Sigmoid colon (tissue), 7 donors: Measurements from ENCODE around the gene CARD19. TPM values are rescaled to one million over a fixed set of nuclear protein-coding genes. Genes with fewer than 3 reads are reported as not detected.

ENCODE experiments used
- DNase-seq: peaks from one replicate; pipeline ENCODE4 v3.0.0-alpha.2; 2019
- H3K27ac ChIP-seq, 4 donors: fragments of 200-600 bp; sonication (generic); one replicate each; pipeline ENCODE4 v1.5.1; 2016 to 2019; ENCODE audit warnings: mild to moderate bottlenecking in 1 of 4
- H3K27me3 ChIP-seq, 3 donors: fragments of 200-600 bp; sonication (generic); one replicate each; pipeline ENCODE4 v1.5.1; 2019; ENCODE audit warnings: mild to moderate bottlenecking in 1 of 3
- H3K36me3 ChIP-seq, 4 donors: fragments of 200-600 bp; sonication (generic); one replicate each; pipeline ENCODE4 v1.5.1; 2016 to 2019
- H3K4me1 ChIP-seq, 4 donors: fragments of 200-600 bp; sonication (generic); one replicate each; pipeline ENCODE4 v1.5.1; 2017 to 2019
- H3K4me3 ChIP-seq, 4 donors: fragments of 200-600 bp; sonication (generic); one replicate each; pipeline ENCODE4 v1.5.1; 2017 to 2019; ENCODE audit warnings: mild to moderate bottlenecking in 2 of 4, moderate library complexity in 1 of 4
- H3K9me3 ChIP-seq, 4 donors: fragments of 200-600 bp in 3 of 4; sonication (generic) in 3 of 4; one replicate each; pipeline versions ENCODE4 v1.5.1 to v1.6.1; 2013 to 2019
- EP300 ChIP-seq, 4 donors: sonication (generic); formaldehyde crosslinking; IDR thresholded peaks; one replicate each; pipeline ENCODE4 v1.6.1; 2017; ENCODE audit warnings: antibody characterized with exemption in 4 of 4
- POLR2A ChIP-seq, 2 donors: fragments of 450-650 bp; IDR thresholded peaks; one replicate each; pipeline ENCODE4 v1.6.1; 2016; ENCODE audit warnings: antibody characterized with exemption in 2 of 2, mild to moderate bottlenecking in 2 of 2, moderate library complexity in 2 of 2
- POLR2AphosphoS5 ChIP-seq, 4 donors: sonication (generic); formaldehyde crosslinking; IDR thresholded peaks; one replicate each; pipeline ENCODE4 v1.6.1; 2017; ENCODE audit warnings: antibody characterized with exemption in 4 of 4
- WGBS, 2 donors: extraction: QIAGEN DNeasy Blood & Tissue Kit; methylation state at CpG; one replicate each; pipeline ENCODE4 v1.1.7; 2013; 5-methylcytosine and 5-hydroxymethylcytosine counted together
- intact Hi-C: fragments of 100-400 bp; cut with DNase I; formaldehyde crosslinking; loops from one replicate; pipeline ENCODE4 v1.15.1; 2023
- polyA plus RNA-seq, 3 donors: library from polyadenylated mRNA; stranded (reverse); fragments of 200-250 nt; gene quantifications; one replicate each; pipeline ENCODE4 v1.2.3, GENCODE V29; 2013
- total RNA-seq, 4 donors: library from RNA; depleted of rRNA; stranded (reverse); fragments of >200 nt; gene quantifications; one replicate each; pipeline ENCODE4 v1.1.0, GENCODE V29; 2016
- TF ChIP-seq, protein P1 (sequence below), 4 experiments: fragments of 450-650 bp in 3 of 4; fragments of 200-600 bp in 1 of 4; IDR thresholded peaks; one replicate each; pipeline ENCODE4 v1.5.1; 2016 to 2019; ENCODE audit warnings: antibody characterized with exemption in 4 of 4, mild to moderate bottlenecking in 3 of 4, moderate library complexity in 2 of 4
- donor health status: healthy with polysubstance abuse.
- donor health status: Bipolar disorder and iron deficiency.
- donor health status: healthy.

CARD19 gene
- total and polyA plus RNA-seq, 7 donors, result 51.2 to 88.4 (median 82.3) TPM

DNA sequence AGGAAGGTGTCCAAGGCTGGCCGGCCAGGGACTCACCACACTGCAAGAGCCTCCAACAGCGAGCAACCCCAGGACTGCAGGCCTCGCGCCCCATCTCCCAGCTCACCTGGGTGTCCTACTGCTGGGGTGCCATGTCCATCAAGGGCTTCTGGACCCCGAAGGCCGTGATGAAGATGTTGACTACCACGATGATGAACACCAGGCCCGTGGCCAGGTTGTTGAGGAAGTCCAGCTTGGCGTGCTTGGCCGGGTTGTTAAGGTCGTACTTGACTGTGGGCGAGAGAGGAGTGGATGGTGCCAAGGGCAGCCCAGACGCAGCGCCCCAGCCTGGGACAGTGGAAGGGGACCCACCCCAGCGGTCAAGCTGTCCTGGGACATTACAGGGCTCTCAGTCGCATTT is 28.8 kb downstream of the CARD19 start:
- Histone ChIP-seq H3K27ac (peak overlapping the region in 1 of 4 donors; percentile 23), H3K9me3 (no peaks in the 10 kb centered on the region), H3K27me3 (no peaks in the 10 kb centered on the region), H3K4me3 (no peak overlapping the region), H3K36me3 (peaks cover 5 to 52% (median 20%) of the 10 kb centered on the region in 4 donors), H3K4me1 (peaks cover 0 to 61% (median 57%) of the 10 kb centered on the region in 4 donors)
- 94% methylated on average over 16 of the region's 16 CpGs for WGBS, 2 donors
- intact Hi-C loops, result no loop called here
- TF ChIP-seq EP300 (IDR thresholded peaks at IDR 0.05) (no peak), POLR2AphosphoS5 (IDR thresholded peaks at IDR 0.05) (no peak), POLR2A (IDR thresholded peaks at IDR 0.05) (no peak)
- TF ChIP-seq, protein P1, sequence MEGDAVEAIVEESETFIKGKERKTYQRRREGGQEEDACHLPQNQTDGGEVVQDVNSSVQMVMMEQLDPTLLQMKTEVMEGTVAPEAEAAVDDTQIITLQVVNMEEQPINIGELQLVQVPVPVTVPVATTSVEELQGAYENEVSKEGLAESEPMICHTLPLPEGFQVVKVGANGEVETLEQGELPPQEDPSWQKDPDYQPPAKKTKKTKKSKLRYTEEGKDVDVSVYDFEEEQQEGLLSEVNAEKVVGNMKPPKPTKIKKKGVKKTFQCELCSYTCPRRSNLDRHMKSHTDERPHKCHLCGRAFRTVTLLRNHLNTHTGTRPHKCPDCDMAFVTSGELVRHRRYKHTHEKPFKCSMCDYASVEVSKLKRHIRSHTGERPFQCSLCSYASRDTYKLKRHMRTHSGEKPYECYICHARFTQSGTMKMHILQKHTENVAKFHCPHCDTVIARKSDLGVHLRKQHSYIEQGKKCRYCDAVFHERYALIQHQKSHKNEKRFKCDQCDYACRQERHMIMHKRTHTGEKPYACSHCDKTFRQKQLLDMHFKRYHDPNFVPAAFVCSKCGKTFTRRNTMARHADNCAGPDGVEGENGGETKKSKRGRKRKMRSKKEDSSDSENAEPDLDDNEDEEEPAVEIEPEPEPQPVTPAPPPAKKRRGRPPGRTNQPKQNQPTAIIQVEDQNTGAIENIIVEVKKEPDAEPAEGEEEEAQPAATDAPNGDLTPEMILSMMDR (IDR thresholded peaks at IDR 0.05), result no peak
- peak; percentile 64 for DNase-seq

DNA sequence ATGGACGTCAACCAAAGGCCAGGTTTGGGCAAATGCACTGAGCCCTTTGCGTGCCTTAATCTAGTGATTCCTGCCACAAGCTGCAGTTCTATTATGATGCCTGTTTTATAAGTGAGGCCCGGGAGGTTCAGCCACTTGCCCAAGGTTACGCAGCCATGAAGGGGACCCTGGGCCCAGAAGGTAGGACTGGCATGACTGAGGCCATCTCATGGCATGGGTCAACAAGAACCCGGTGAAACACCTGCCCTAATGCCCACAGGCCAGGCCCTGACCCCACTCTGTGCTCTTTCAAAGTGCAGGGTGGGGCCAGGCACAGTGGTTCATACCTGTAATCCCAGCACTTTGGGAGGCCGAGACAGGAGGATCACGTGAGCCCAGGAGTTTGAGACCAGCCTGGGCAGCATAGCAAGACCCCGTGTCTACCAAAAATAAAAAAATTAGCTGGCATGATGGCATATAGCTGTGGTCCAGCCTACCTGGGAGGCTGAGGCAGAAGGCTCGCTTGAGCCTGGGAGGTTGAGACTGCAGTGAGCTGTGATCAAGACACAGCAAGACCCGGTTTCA is 29.4 kb downstream of the CARD19 start:
- H3K27me3 ChIP-seq, result no peaks in the 10 kb centered on the region
- peaks cover 0 to 61% (median 57%) of the 10 kb centered on the region in 4 donors for H3K4me1 ChIP-seq
- peak; percentile 48 for DNase-seq
- intact Hi-C loops, result no loop called here
- no peaks in the 10 kb centered on the region for H3K9me3 ChIP-seq
- TF ChIP-seq EP300 (IDR thresholded peaks at IDR 0.05) (no peak), POLR2AphosphoS5 (IDR thresholded peaks at IDR 0.05) (no peak), POLR2A (IDR thresholded peaks at IDR 0.05) (no peak)
- TF ChIP-seq, protein P1 (IDR thresholded peaks at IDR 0.05), result no peak
- WGBS, 2 donors, result 93% methylated on average over 10 of the region's 10 CpGs
- peak overlapping the region; percentile 5 to 100 (median 98) for H3K27ac ChIP-seq
- H3K4me3 ChIP-seq, result no peak overlapping the region
- peaks cover 5 to 52% (median 20%) of the 10 kb centered on the region in 4 donors for H3K36me3 ChIP-seq

DNA sequence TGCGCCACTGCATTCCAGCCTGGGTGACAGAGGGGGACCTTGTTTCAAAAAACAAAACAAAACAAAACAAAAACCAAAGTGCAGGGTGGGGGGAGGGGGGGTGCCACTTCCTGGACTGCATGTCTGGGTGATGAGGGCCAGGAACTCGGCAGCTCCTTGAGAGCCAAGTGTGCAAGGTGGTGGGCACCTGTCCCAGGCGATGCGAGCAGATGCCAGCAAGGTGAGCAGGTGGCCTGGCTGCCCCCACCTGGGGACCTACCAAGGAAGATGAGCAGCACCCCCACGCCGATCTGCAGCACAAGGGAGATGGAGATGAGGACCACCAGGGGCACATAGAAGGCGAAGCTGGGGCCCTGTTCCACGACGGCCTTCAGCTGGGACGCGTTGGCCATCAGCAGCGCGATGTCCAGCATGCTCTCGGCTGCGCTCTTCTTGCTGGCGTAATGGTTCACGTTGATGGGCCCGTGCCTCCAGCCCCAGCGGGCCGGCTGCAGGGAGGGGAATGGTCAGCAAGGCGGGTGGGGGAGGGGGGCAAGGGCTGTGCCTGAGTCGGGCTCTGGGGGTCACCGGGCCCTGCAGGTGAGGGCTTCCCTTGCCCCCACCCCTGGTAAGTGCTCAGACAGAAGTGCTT is 30.2 kb downstream of the CARD19 start:
- peak; percentile 67 for DNase-seq
- TF ChIP-seq EP300 (IDR thresholded peaks at IDR 0.05) (no peak), POLR2AphosphoS5 (IDR thresholded peaks at IDR 0.05) (no peak), POLR2A (IDR thresholded peaks at IDR 0.05) (no peak)
- TF ChIP-seq, protein P1 (IDR thresholded peaks at IDR 0.05), result no peak
- intact Hi-C loops, result no loop called here
- Histone ChIP-seq H3K4me1 (peaks cover 0 to 61% (median 58%) of the 10 kb centered on the region in 4 donors), H3K27me3 (no peaks in the 10 kb centered on the region), H3K4me3 (peak overlapping the region in 2 of 4 donors; percentile 9 to 10), H3K9me3 (no peaks in the 10 kb centered on the region), H3K36me3 (peaks cover 5 to 45% (median 20%) of the 10 kb centered on the region in 4 donors), H3K27ac (peak overlapping the region; percentile 89 to 100 (median 98))
- 88 to 92% methylated on average over 23 of the region's 23 CpGs for WGBS, 2 donors

DNA sequence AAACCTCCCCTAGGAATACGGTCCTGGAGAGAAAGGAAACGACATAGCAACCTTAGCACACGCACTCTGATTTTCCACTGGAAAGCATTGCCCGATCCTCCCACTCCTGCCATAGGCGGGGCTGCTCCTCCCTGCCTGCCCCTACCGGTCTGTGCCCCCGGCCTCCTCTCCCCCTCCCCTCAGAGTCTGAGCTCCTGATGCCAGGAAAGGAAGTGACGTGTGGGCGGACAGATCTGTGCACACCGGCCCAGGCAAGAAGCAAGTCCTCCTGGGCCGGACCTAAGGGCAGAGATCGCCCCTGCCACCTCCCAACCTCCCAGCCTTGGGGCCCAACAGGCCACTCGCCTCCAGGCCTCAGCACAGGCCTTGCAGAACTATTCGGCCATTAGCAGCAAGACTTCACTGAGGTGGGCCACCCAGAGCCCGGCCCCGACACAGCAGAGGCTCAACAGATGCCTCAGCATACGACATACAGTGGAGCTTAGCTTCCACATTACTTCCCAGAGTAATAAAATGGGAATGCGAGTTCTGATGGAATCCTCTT is 30.9 kb downstream of the CARD19 start:
- Histone ChIP-seq H3K4me1 (peaks cover 0 to 65% (median 65%) of the 10 kb centered on the region in 4 donors), H3K4me3 (peak overlapping the region in 2 of 4 donors; percentile 9 to 10), H3K36me3 (peaks cover 5 to 39% (median 16%) of the 10 kb centered on the region in 4 donors), H3K27ac (peak overlapping the region; percentile 89 to 100 (median 98)), H3K27me3 (no peaks in the 10 kb centered on the region), H3K9me3 (no peaks in the 10 kb centered on the region)
- peak; percentile 86 for DNase-seq
- 59 to 67% methylated on average over 18 of the region's 18 CpGs for WGBS, 2 donors
- TF ChIP-seq POLR2A (IDR thresholded peaks at IDR 0.05), result no peak
- no peak for TF ChIP-seq EP300 (IDR thresholded peaks at IDR 0.05)
- TF ChIP-seq POLR2AphosphoS5 (IDR thresholded peaks at IDR 0.05), result peak in 1 of 4 donors; percentile 37
- intact Hi-C loops, result no loop called here

DNA sequence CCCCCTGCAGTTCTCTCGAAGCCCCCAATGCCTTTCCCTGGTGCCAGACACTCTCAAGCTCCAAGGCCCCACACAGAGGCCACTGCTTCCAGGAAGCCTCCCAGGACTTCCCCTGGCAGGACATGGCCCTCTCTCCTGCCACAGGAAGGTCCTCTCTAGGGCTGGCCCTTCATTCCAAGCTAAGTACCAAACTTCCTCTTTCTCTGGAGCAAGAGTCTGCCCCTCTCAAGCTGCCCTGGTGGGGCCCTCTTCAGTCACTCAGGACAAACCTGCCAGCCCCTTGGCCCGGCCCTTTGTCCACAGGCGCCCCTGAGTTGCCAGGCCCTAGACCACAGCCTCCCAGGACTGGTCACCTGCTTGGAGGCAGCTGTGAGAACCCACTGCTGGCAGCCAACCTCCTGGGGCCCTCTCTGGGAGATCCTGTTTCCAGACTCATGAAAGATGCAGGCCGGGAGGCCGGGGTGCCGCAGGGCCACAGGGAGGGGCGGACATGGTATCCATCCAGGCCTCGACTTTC is 31.4 kb downstream of the CARD19 start:
- peak; percentile 72 for DNase-seq
- peak overlapping the region in 1 of 4 donors; percentile 10 for H3K4me3 ChIP-seq
- peaks cover 0 to 71% (median 70%) of the 10 kb centered on the region in 4 donors for H3K4me1 ChIP-seq
- no peaks in the 10 kb centered on the region for H3K27me3 ChIP-seq
- H3K9me3 ChIP-seq, result no peaks in the 10 kb centered on the region
- WGBS, 2 donors, result 71 to 73% methylated on average over 8 of the region's 8 CpGs
- peaks cover 5 to 34% (median 16%) of the 10 kb centered on the region in 4 donors for H3K36me3 ChIP-seq
- no peak for TF ChIP-seq POLR2A (IDR thresholded peaks at IDR 0.05)
- TF ChIP-seq, protein P1 (IDR thresholded peaks at IDR 0.05), result no peak
- no peak for TF ChIP-seq EP300 (IDR thresholded peaks at IDR 0.05)
- TF ChIP-seq POLR2AphosphoS5 (IDR thresholded peaks at IDR 0.05), result no peak
- H3K27ac ChIP-seq, result peak overlapping the region; percentile 89 to 100 (median 98)
- intact Hi-C loops, result no loop called here
